Measurements from ENCODE around the gene CACNB1.

Gene CACNB1

DNA sequence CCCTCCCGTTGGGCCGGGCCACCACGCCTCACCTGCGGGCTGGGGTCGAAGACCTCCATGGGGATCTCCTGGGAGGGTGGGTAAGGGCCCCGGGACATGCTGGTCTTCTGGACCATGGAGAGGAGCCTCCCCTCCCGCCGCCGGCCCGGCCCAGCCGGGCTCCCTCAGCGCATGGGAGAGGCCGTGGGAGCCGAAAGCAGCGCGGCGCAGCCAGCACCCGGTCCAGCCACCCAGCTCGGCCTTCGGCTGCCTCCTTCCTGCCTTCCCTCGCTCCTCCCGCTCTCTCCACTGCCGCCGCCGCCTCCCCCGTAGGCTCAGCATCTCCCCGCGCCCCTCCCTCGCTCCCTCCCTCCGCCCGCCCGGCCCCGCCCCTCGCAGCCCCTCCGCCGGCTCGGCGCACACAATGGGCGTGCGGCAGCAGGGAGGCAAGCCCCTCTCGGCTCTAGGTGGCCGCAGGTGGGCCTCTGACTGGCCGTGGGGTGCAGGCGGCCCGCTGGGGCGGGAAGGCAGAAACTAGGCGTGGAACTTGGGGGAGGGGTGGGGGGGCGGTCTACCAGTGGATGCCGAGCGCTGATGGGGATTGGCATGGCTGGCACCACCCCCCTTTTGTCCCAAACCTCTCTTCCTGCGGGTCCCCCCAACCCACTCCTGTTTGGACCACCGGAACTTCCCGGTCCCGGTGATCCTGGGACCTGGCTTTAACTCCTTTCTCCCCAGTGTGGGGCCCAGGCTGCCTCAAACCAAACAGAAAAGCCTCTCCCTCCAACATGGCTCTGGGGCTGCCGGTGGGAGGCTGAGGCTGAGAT is at the start of gene CACNB1:
TSS of gene CACNB1 (minus strand) at position 290 of the 806 bp plus-strand sequence. CDS start at position 116, 174 bp downstream.
- FAIRE-seq (peak; percentile 72), DNase-seq (ENCODE audit: low spot score) (peak; percentile 92)

DNA sequence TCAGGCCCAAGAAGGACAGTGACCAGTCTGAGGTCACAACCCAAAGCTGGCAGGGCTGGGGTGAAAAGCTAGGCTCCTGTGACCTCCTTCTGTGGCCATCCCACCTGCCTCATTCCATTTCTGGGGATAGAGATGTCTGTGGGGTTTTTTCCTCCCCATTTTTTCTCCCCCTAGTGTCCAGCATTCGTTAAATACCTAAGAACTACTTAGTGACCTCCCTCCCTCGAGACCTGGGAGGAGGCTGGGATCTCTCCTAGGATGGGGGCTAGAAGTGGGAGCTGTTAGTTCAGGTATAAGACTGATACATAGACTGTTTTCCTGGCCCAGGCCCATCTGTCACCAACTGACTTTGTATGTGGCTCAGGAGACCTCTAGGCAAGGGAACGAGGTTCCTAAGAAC is 48.8 kb upstream of the CACNB1 start:
- no peak for DNase-seq (ENCODE audit: low spot score)
- FAIRE-seq: no peak

DNA sequence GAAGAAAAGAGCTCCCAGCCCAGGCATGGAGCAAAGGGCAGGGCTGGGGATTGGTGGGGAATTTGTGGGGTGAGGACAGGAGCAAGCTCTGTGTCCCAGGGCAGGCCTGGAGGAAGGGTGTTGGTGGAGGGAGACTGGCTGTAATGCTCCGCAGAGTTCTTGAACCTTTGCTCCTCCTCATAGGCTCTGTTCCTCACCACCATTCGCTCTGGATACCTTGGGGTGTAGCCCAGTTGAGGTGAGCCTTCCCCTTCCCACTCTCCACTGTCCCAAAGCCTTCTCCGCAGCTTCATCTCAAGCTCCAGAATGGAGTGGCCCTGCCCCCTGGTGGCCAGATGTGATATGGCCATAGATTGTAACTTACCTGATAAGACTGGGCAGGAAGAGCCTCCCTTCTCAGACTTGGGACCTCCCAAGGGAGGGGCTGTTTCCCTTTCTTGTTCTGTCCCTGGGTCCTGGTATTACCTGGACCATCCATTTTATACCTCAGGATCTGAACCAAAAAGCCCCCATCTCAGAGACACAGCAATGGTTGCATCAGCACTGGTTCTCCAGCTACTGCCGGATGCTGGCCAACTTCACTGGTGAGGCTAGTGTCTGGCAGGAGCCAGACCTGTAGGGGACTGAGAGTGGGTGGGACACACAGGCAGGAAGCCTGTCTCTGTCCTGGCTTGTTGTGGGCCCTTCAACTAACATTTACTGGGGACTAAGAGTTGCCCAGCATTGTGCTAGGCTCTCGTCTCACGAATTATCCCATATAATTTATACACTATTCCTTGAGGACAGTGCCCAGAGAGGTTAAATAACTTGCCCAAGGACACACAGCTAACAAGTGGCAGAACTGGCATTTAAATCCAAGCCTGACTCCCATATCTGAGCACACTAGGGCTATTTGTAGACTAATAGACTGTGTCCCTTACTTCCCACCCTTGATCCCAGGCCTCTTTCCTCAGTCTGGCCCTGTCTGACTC is 47.4 kb upstream of the CACNB1 start:
- peak; percentile 81 for DNase-seq (ENCODE audit: low spot score)
- peak; percentile 87 for FAIRE-seq

DNA sequence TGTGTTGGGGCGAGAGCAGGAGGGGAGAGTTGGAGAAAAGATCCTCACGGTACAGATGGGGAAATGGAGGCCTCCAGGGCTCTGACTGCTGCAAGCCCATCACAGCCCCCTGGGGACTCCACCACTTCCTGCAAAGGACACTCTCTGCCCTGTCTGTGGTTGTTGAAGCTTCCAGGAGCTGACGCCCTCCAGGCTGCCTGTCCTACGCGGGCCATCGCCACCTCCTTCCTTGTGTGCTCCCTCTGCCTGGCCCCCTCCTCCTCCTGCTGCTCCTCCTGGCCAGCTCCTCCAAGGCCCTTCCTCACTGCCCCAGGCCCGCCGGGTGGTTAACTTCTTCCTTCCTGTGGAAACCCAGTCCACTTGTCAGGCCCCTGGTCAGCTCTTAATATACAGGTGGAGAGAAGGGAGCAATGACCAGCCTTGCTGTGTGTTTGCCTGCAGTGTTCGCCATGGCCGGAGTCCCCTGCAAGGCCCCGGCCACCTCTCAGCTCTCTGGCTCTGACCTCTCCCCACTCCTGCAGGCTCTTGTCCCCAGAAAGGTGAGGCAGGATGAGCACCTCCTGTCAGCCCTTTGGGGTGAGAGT is 46.6 kb upstream of the CACNB1 start:
- no peak for FAIRE-seq
- no peak for DNase-seq (ENCODE audit: low spot score)

DNA sequence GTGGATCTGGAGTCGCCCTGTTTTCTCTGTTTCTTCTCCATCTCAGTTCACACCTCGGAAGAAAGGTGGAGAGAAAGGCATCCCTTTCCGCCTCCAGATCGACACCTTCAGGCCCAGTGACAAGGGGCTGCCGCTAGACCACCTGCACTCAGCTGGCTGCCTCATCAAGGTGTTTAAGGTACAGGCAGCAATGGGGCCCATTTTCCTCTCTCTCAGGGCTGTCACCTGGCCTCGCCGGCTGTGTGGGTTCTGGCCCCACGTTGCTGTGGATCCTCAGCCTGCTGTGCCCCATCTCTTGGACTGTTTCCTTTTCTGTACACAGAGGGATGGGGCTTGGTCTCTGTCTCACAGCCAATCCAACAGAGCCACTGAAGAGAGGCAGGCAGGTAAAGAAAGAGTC is 45.7 kb upstream of the CACNB1 start:
- DNase-seq (ENCODE audit: low spot score) (no peak), FAIRE-seq (no peak)

DNA sequence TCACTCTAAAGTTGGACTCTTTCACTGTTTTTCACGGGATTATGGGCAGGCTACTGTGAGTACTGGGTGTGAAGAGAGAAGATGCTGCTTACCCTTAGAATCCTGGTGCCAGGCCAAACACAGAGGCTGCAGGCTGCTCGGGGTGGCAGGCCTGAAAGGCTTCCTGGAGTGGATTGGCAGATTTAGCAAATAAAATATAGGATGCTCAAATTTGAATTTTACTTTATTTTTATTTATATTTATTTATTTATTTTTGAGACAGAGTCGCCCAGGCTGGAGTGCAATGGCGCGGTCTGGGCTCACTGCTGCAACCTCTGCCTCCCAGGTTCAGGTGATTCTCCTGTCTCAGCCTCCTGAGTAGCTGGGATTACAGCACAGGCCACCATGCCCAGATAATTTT is 43.2 kb upstream of the CACNB1 start:
- FAIRE-seq: no peak

DNA sequence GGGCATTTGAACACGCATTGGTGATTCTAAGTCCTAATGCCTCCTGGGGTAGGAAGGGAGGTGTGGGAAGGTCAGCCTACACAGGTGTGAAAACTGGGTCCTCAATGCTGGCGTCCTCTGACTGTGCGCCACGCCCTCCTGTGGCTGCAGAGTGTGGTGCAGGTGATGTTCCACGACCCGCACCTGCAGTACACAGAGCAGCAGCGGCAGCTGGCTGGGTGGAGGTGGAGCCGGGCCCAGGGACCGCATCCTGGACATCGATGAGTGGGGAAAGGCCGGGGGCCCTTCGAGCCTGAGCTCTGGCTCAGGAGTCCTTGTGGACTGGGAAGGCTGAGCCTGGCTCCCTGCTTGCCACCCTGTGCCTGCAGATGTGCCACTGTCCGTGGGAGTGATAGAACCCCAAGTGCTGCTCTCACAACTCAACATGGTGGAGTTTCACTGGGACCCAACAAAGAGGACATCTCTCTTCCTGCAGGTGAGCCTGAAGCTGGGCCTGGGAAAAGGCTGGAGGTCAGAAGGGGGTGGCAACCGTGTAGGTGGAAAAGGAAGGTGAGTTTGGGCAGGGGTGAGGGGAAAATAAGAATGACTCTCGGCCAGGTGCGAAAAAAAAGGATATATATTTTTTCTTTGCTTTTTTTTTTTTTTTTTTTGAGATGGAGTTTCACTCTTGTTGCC is 42.3 kb upstream of the CACNB1 start:
- FAIRE-seq: peak; percentile 95

More for the DNA sequence above, 43.2 kb upstream of the CACNB1 start:
- no peak for DNase-seq (ENCODE audit: low spot score)

DNA sequence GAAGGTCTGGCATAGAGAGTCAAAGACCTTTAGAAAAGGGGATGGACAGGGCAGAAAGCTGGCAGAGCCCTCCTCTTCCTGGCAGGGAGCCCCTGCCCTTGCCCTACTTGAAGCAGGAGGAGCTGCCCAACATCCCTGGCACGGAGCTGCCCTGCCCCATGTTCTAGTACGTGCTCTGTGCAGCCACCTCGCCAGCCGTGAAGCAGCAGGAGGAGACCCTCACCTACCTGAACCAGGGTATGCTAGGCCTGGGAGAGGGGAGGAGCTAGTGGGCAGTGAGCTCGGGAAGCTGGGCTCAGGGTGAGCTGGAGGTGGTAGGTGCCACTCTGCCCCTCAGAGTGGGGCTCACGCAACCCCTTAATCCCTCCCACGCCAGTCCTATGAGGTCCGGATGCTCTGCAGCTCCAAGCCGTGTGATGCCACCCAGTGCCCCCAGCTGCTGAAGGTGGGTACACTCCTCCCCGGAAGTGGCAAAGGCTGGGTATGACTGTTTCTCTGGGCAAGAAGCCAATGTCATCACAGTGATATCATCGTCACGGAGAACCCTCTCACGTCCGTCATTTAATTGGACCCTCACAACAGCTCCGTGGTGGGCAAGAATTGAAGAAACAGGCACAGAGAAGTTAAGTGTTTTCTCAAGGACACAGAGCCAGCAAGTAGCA is 41.0 kb upstream of the CACNB1 start:
- DNase-seq (ENCODE audit: low spot score) (peak; percentile 80), FAIRE-seq (peak; percentile 53)

More for the DNA sequence above, 42.3 kb upstream of the CACNB1 start:
- peak; percentile 52 for DNase-seq (ENCODE audit: low spot score)

DNA sequence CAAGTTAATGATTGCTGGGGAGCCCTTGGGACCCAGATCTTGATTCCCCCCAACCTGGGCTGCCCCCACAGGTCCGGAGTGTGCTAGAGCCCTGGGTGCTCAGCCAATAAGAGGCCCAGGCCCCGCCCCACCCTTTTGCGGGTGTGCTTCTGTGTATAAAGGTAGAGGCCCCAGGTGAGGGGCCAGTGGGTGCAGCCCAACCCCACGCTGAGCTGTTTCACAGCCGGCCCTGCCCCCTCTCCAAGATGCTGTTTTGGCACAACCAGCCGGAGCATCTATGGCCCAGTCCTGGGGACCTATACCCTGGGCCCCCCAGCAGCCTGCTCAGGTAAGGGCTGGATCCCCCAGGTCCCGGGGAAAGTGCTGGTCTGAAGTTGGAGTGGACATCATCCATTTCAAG is 40.1 kb upstream of the CACNB1 start:
- DNase-seq (ENCODE audit: low spot score): no peak
- no peak for FAIRE-seq

DNA sequence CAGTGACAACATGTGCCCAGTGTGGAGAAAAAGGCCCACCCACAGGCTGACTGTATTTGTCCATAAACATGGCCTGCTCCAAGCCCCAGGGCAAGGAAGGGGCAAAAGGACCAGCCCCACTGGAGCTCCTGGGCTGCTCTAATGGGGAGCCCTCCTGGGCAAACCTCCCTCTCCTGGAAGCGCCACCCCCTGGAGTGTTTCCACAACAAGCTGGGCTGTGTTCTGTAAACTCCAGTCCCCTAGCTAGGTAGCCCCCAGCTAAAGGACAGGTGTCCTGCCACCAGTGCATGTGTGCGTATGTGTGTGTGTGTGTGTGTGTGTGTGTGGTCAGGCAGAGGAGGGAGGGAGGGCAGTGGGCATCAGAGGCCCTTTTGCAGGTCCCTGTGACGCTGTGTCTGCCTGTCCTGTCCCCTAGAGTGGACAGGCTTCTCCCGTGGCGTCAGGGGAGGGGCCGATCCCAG is 39.5 kb upstream of the CACNB1 start:
- DNase-seq (ENCODE audit: low spot score) (no peak), FAIRE-seq (no peak)

DNA sequence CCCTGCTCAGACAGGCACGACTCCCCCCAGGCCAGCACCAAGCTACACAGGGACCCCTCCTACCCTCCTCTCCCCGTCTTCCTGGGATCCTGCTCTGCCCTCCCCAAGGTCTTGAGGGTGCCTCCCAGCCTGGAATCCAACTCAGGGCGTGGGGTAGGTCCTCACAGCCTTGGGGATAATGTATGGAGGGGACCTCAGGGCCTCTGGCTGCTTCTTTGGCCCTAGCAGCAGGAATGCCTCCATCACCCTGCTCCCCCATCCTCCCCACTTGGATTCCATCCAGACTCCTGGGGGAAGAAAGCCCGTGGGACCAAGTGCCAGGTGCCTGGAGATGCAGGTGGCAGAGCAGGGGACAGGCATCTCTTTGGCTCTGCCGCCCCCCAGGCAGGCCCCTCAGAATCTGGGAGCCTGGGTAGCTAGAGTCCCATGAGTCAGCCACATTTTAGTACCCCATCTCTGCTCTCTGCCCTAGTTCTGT is 39.0 kb upstream of the CACNB1 start:
- no peak for DNase-seq (ENCODE audit: low spot score)
- FAIRE-seq: no peak

DNA sequence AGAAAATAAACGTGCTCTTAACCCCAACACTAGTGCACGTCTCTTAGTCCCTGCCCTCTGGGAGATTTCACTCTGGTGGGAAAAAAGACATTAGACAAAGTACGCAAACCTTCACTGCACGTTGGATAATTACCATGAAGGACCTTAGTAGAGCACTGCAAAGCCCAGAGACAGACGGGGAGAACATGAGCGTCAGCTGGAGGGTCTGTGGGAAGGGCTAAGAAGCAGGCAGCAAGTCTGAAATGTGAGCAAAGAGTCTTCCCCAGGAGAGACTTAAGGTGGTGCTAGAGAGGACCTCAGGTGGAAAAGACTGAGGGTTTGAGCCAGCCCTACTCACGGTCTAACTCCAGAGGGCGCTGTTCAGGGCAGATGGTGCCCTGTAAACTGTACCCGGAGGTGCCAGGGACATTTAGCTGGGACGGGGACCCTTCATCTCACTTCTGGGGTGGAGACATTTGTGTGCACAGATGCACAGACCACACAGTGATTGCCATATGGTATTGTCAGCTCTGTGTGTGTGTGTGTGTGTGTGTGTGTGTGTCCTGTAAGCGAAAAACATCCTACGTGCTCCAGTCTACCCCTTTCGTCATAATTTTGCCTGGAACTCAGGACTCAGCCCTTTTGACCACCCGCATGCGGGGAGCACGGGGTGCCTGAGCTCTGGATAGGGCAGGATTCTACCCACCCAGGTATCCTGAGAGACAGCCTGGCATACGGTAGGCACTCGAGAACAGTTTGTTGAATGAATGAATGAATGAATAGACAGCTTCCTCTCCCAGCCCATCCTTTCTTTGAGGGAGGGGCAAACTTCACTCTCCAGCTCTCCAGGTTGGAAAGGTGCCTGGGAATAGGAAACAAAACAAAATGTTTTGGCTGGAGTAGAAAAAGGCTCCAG is 38.3 kb upstream of the CACNB1 start:
- DNase-seq (ENCODE audit: low spot score): peak; percentile 84
- FAIRE-seq: no peak

DNA sequence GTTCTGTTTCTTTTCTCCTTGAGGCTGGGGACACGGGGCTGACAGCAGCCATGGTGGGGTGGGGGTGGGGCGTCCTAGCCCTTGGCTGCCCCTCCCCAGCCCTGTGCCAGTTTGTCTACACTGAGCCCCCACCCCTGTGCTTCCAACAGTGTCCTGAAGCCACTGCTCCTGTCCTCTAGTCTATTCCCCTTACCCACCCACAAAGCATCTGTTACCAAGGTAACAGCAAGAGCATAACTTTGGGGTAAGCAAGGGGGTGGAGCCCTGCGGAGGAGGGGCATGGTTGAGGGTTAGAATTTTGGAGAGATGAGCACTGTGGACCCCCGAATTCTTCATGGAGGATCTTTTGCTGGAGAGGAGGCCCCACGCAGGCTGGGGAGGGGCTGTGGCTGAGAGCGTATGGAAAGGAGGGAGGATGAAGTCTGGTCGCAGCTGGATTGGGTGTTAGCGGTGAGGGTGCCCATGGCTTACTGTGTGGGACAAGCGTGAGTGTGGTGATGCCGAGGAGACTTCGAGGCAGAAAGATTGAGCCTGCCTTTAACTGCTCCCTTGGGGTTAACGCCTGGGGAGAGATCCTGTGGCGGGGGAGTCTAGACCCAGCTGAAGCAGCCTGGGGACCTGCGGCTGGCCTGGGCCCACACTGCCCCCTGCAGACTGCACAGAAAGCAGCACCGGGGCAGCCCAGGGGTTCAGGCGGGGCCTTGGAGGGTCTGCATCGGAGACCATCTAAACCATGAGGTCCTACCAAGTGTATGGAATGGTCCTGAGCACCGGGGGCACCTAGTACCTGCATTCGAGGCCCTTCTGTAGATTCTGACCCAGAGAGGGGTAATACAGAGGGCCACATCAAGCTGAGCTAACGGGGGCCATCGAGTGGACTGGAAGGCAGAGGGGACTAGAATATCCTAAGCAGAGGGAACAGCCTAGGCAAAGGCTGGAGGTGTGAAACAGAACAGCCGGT is 34.4 kb upstream of the CACNB1 start:
- DNase-seq (ENCODE audit: low spot score) (no peak), FAIRE-seq (no peak)

DNA sequence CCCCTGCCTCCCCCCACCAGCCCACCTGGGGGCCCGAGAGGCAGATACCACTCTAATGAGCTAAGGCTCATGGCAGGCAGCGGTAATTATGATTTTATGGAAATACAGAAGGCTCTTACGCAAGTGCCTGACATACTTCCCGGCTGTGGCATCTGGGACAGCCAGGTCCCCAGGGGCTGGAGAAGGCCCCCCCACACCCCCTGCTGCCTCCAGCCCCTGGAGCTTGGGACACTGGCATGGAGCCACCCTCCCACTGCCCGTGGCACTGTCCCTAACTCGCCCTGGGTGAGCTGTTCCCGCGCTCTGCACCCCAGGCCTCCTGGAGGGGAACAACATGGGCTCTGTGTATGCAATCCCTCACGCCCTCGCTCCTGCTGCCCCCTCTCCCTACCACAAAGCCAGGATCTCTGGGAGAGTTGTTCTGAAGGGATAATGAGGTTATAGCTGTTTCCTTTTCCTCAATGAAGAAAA is 33.7 kb upstream of the CACNB1 start:
- FAIRE-seq (no peak), DNase-seq (ENCODE audit: low spot score) (no peak)

DNA sequence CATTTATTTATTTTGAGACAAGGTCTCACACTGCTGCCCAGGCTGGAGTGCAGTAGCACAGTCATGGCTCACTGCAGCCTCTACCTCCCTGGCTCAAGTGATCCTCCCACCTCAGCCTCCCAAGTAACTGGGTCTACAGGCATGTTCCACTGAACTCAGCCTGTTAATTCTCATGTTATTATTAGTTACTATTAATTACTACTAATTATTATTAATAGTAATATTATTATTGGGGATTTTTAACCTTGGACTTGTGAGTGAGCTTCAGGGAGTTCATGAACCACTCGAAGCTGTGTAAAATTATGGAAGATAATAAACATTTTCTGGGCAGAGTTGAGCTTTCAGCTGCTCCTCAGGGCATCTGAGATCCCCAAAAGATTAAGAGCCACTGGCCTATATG is 32.9 kb upstream of the CACNB1 start:
- DNase-seq (ENCODE audit: low spot score) (no peak), FAIRE-seq (no peak)

DNA sequence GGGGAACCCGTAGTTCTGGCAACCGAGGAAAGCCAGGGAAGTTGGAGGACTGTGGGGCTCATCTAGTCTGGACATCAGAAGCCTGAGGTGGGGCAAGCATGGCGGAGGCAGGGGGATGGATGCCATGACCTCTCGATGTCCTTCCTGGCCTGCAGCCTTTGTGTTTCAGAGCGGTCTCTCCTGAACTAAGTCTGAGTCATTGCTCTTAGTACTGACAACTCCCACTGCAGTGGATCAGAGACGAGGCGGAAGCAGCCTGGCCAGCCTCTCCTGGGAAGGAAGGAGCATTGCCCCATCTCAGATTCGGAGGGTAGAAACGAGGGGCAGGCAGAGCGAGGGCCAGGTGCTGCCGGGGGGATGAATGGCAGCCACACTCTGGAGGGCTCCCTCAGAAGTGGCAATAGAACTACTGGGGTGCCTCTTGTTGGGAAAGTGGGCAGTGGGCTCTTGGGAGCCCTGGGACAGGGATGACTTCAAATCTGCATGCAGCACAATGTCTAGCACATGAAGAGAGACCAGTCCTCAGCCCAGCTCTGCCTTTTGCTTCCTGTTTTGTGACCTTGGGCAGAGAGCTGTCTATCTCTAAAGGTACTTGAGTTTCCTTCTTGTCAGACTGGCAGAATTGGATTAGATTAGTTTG is 31.9 kb upstream of the CACNB1 start:
- DNase-seq (ENCODE audit: low spot score) (peak; percentile 75), FAIRE-seq (peak; percentile 71)

DNA sequence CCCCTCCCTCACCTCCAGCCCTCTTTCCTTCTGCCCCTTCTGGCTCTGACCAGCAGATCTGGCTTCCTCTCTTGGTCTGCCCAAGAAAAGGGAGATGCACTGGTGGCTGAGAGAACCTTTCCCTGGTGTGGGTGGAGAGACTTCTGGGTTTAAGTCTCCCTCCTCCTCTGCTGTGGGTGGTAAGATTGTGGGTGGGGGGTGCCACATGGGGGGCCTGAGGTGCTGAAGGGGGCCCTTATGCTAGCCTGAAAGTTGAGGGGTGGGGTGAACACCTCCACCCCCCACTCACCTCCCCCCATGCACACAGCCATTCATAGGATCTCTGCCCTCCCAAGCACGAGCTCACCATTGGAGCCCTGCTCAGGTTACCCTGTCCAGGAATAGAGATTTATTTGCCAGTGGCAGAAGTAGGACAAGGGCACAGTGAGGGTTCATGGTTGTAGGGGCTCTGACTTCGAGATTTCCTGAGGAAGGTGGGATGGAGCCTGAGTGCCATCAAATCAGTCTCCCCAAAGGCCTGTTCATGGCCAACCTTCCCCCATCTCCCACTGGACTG is 30.0 kb upstream of the CACNB1 start:
- FAIRE-seq: no peak
- DNase-seq (ENCODE audit: low spot score): no peak

Measured in urothelium cell line (cell line).